Hepatocyte (in vitro differentiated cells): Measurements from ENCODE around the gene CTNNA2. TPM values are rescaled to one million over a fixed set of nuclear protein-coding genes. Genes with fewer than 3 reads are reported as not detected.
A peak's percentile ranks its signal among the peaks of the same experiment; 100 is the strongest.

Experiments used
- DNase-seq: peaks from one replicate; pipeline ENCODE4 v3.0.0-alpha.2; 2016; ENCODE audit warnings: low spot score
- H2AFZ ChIP-seq: fragments of 200-600 bp; sonication (generic); 2 replicates; pipeline ENCODE4 v1.6.0; 2016; ENCODE audit warnings: antibody characterized with exemption, mild to moderate bottlenecking
- H3K27ac ChIP-seq: fragments of 200-600 bp; sonication (generic); 2 replicates; pipeline ENCODE4 v1.5.1; 2016; ENCODE audit warnings: mild to moderate bottlenecking
- H3K27me3 ChIP-seq: fragments of 200-600 bp; sonication (generic); 2 replicates; pipeline ENCODE4 v1.6.1; 2016
- H3K36me3 ChIP-seq: fragments of 200-600 bp; sonication (generic); replicated peaks from 2 replicates; pipeline ENCODE4 v1.5.1; 2016; ENCODE audit warnings: low read depth; ENCODE audit not compliant: insufficient read depth
- H3K4me1 ChIP-seq: fragments of 200-600 bp; sonication (generic); 2 replicates; pipeline ENCODE4 v1.5.1; 2016; ENCODE audit warnings: mild to moderate bottlenecking, moderate library complexity; ENCODE audit not compliant: insufficient read depth
- H3K4me2 ChIP-seq: fragments of 200-600 bp; sonication (generic); 2 replicates; pipeline ENCODE4 v1.6.0; 2016
- H3K4me3 ChIP-seq: fragments of 200-600 bp; sonication (generic); 2 replicates; pipeline ENCODE4 v1.5.1; 2016; ENCODE audit warnings: mild to moderate bottlenecking
- H3K79me2 ChIP-seq: fragments of 200-600 bp; sonication (generic); 2 replicates; pipeline ENCODE4 v1.6.0; 2017; ENCODE audit warnings: mild to moderate bottlenecking
- H3K9me2 ChIP-seq: fragments of 200-600 bp; sonication (generic); replicated peaks from 2 replicates; pipeline ENCODE4 v1.6.0; 2017; ENCODE audit warnings: mild to moderate bottlenecking; ENCODE audit not compliant: insufficient read depth
- H3K9me3 ChIP-seq: fragments of 200-600 bp; sonication (generic); 2 replicates; pipeline ENCODE4 v1.5.1; 2016; ENCODE audit warnings: low read depth, mild to moderate bottlenecking
- H4K20me1 ChIP-seq: fragments of 200-600 bp; sonication (generic); 2 replicates; pipeline ENCODE4 v1.6.0; 2016; ENCODE audit warnings: mild to moderate bottlenecking; ENCODE audit not compliant: insufficient read depth, poor library complexity, severe bottlenecking
- CTCF ChIP-seq: fragments of 200-600 bp; sonication (generic); IDR thresholded peaks from 2 replicates; pipeline ENCODE4 v1.5.1; 2016; ENCODE audit warnings: antibody characterized with exemption, mild to moderate bottlenecking; ENCODE audit not compliant: poor library complexity
- EZH2 ChIP-seq: fragments of 200-600 bp; sonication (generic); IDR thresholded peaks from 2 replicates; pipeline ENCODE4 v1.6.1; 2016; ENCODE audit warnings: antibody characterized with exemption, mild to moderate bottlenecking, borderline replicate concordance
- EZH2phosphoT487 ChIP-seq: fragments of 200-600 bp; sonication (generic); IDR thresholded peaks from one replicate; pipeline ENCODE4 v1.6.1; 2018; ENCODE audit warnings: antibody characterized with exemption, mild to moderate bottlenecking, low read depth, moderate library complexity; ENCODE audit not compliant: unreplicated experiment, severe bottlenecking
- WGBS: methylation state at CpG from one replicate; pipeline ENCODE4 v1.1.6; 2016; ENCODE audit warnings: low lambda C conversion rate; ENCODE audit errors: missing lambda C conversion rate; 5-methylcytosine and 5-hydroxymethylcytosine counted together
- polyA plus RNA-seq: library from polyadenylated mRNA; unstranded; fragments of >200 nt; fragmentation: Nextera tagmentation; extraction: Ambion mirVana; gene quantifications from 2 replicates; pipeline ENCODE4 v1.2.1, GENCODE V29; 2016
- total RNA-seq: library from RNA; depleted of rRNA; stranded (reverse); fragments of >200 nt; gene quantifications from 2 replicates; pipeline ENCODE4 v1.2.3, GENCODE V29; 2014

Gene CTNNA2
- total and polyA plus RNA-seq, 2 experiments from 2014 or later: 0.79 to 4.4 TPM

GRCh38 chr2:79620679-79621078 is 107.8 kb downstream of the CTNNA2 start:
- no peaks in the 10 kb centered on the region for H3K9me2 ChIP-seq
- peak overlapping the region; percentile 67 for H3K27ac ChIP-seq
- no peaks in the 10 kb centered on the region for H4K20me1 ChIP-seq
- no peaks in the 10 kb centered on the region for H3K36me3 ChIP-seq
- TF ChIP-seq EZH2phosphoT487 (no peak), EZH2 (no peak), CTCF (no peak)
- H3K79me2 ChIP-seq: no peaks in the 10 kb centered on the region
- 55% methylated on average over 2 of the region's 2 CpGs for WGBS
- H3K4me1 ChIP-seq: peaks cover 7% of the 10 kb centered on the region
- H3K27me3 ChIP-seq: no peaks in the 10 kb centered on the region
- DNase-seq: peak; percentile 26
- H3K9me3 ChIP-seq: no peaks in the 10 kb centered on the region
- no peak overlapping the region for H3K4me3 ChIP-seq
- no peak overlapping the region for H2AFZ ChIP-seq
- peak overlapping the region; percentile 44 for H3K4me2 ChIP-seq

DNA sequence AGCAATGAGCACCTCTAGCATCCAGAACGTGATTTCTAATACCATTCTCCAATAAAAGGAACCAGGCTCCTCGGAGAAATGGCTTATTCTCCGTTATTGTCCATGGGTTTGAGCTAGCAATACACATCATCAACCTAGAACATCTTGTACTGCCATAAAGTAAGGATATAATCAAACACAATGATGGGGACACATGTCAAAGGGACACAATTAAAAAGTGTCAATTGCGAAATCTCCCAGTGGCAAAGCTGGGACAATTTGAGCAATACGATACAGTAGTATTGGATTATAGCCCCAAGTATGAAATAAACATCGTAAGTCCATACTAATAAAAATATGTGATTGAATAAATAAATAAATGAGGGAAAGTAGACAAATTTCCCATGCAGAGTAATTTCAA is 108.4 kb downstream of the CTNNA2 start:
- DNase-seq: no peak
- WGBS: 92% methylated on average over 6 of the region's 6 CpGs
- Histone ChIP-seq H3K9me2 (no peaks in the 10 kb centered on the region), H3K4me3 (no peak overlapping the region), H4K20me1 (no peaks in the 10 kb centered on the region), H2AFZ (no peak overlapping the region), H3K9me3 (no peaks in the 10 kb centered on the region), H3K4me2 (peak overlapping the region; percentile 44), H3K36me3 (no peaks in the 10 kb centered on the region), H3K79me2 (no peaks in the 10 kb centered on the region), H3K27ac (peak overlapping the region; percentile 19), H3K4me1 (peaks cover 7% of the 10 kb centered on the region), H3K27me3 (no peaks in the 10 kb centered on the region)
- TF ChIP-seq EZH2 (no peak), CTCF (no peak), EZH2phosphoT487 (no peak)

GRCh38 chr2:79621755-79622154 is 108.9 kb downstream of the CTNNA2 start:
- Histone ChIP-seq H3K36me3 (no peaks in the 10 kb centered on the region), H3K27me3 (no peaks in the 10 kb centered on the region), H3K4me2 (no peak overlapping the region), H3K9me3 (no peaks in the 10 kb centered on the region), H3K27ac (no peak overlapping the region), H3K4me3 (no peak overlapping the region), H3K79me2 (no peaks in the 10 kb centered on the region), H2AFZ (no peak overlapping the region), H3K4me1 (peaks cover 7% of the 10 kb centered on the region), H3K9me2 (no peaks in the 10 kb centered on the region), H4K20me1 (no peaks in the 10 kb centered on the region)
- no peak for TF ChIP-seq EZH2
- no peak for TF ChIP-seq CTCF
- no peak for TF ChIP-seq EZH2phosphoT487
- 91% methylated on average over 1 of the region's 1 CpG for WGBS
- no peak for DNase-seq

GRCh38 chr2:79622508-79622907 is 109.7 kb downstream of the CTNNA2 start:
- H3K9me2 ChIP-seq: no peaks in the 10 kb centered on the region
- H3K4me3 ChIP-seq: no peak overlapping the region
- peaks cover 7% of the 10 kb centered on the region for H3K4me1 ChIP-seq
- TF ChIP-seq EZH2: no peak
- no peak for TF ChIP-seq CTCF
- TF ChIP-seq EZH2phosphoT487: no peak
- DNase-seq: no peak
- no peaks in the 10 kb centered on the region for H4K20me1 ChIP-seq
- no peak overlapping the region for H2AFZ ChIP-seq
- WGBS: 82% methylated on average over 3 of the region's 3 CpGs
- no peaks in the 10 kb centered on the region for H3K9me3 ChIP-seq
- no peak overlapping the region for H3K27ac ChIP-seq
- H3K27me3 ChIP-seq: no peaks in the 10 kb centered on the region
- H3K4me2 ChIP-seq: no peak overlapping the region
- no peaks in the 10 kb centered on the region for H3K79me2 ChIP-seq
- no peaks in the 10 kb centered on the region for H3K36me3 ChIP-seq
